Measurements from ENCODE around the gene MAGEA3.
"Not testable (repeated sequence)": the region's sequence is repeated elsewhere in the genome, so short reads cannot be mapped to it uniquely, and the experiment has no call there.

The MAGEA3 gene

DNA sequence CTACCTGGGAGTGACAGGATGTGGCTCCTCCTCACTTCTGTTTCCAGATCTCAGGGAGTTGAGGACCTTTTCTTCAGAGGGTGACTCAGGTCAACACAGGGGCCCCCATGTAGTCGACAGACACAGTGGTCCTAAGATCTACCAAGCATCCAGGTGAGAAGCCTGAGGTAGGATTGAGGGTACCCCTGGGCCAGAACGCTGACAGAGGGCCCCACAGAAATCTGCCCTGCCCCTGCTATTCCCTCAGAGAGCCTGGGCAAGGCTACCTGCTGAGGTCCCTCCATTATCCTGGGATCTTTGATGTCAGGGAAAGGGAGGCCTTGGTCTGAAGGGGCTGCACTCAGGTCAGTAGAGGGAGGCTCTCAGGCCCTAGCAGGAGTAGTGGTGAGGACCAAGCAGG, 36.5 kb downstream of the MAGEA3 start:
- no peak for FAIRE-seq

DNA sequence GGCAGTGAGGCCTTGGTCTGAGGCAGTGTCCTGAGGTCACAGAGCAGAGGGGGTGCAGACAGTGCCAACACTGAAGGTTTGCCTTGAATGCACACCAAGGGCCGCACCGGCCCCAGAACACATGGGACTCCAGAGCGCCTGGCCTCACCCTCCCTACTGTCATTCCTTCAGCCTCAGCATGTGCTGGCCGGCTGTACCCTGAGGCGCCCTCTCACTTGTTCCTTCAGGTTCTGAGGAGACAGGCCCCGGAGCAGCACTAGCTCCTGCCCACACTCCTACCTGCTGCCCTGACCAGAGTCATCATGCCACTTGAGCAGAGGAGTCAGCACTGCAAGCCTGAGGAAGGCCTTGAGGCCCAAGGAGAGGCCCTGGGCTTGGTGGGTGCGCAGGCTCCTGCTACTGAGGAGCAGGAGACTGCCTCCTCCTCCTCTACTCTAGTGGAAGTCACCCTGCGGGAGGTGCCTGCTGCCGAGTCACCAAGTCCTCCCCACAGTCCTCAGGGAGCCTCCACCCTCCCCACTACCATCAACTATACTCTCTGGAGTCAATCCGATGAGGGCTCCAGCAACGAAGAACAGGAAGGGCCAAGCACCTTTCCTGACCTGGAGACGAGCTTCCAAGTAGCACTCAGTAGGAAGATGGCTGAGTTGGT, 37.4 kb downstream of the MAGEA3 start:
- no peak for FAIRE-seq
- no peak for DNase-seq (ENCODE audit: insufficient read length, low spot score)

More for the DNA sequence above, 36.5 kb downstream of the MAGEA3 start:
- DNase-seq (ENCODE audit: insufficient read length, low spot score), result no peak

DNA sequence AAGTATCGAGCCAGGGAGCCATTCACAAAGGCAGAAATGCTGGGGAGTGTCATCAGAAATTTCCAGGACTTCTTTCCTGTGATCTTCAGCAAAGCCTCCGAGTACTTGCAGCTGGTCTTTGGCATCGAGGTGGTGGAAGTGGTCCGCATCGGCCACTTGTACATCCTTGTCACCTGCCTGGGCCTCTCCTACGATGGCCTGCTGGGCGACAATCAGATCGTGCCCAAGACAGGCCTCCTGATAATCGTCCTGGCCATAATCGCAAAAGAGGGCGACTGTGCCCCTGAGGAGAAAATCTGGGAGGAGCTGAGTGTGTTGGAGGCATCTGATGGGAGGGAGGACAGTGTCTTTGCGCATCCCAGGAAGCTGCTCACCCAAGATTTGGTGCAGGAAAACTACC, 37.9 kb downstream of the MAGEA3 start:
- FAIRE-seq, result not testable (repeated sequence)

DNA sequence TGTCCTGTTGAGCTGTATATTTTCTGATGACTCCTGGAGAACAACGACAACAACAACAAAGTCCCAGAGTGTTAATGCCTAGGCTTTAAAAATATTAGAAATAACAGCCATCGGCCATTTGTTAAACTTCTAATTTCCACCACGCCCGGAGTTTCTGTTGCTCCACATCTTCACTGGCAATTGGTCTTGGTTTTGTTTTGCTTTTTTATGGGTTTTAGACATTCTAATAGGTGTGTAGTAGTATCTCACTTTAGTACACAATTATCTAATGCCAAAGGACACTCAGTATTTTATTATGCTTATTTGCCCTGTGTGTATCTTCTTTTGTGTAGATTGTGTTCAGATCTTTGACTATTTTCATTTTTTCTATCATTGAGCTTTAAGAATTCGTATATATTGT, 40.0 kb downstream of the MAGEA3 start:
- DNase-seq (ENCODE audit: insufficient read length, low spot score) (no peak), FAIRE-seq (no peak)

More for the DNA sequence above, 37.9 kb downstream of the MAGEA3 start:
- DNase-seq (ENCODE audit: insufficient read length, low spot score), result not testable (repeated sequence)

Measured in HTR-8/SVneo (cell line).